H9 (cell line): ENCODE results near the gene CDKAL1. TPM values are rescaled to one million over a fixed set of nuclear protein-coding genes. Genes with fewer than 3 reads are reported as not detected.

Experiments used
- DNase-seq: peaks from one replicate; pipeline ENCODE4 v3.0.0-alpha.2; 2017
- H2AFZ ChIP-seq: one replicate; pipeline ENCODE4 v1.6.1; 2013; ENCODE audit warnings: mild to moderate bottlenecking, low read length, control low read depth, moderate library complexity
- H2AK5ac ChIP-seq: 2 replicates; pipeline ENCODE4 v1.6.1; 2013; ENCODE audit warnings: low read length, control low read depth, mixed read lengths; ENCODE audit not compliant: insufficient read length
- H2BK120ac ChIP-seq: one replicate; pipeline ENCODE4 v1.6.1; 2013; ENCODE audit warnings: low read depth, mild to moderate bottlenecking, low read length, control low read depth, inconsistent platforms; ENCODE audit not compliant: poor library complexity, severe bottlenecking
- H2BK12ac ChIP-seq: 2 replicates; pipeline ENCODE4 v1.6.1; 2013; ENCODE audit warnings: low read length, control low read depth, mixed read lengths, low read depth; ENCODE audit not compliant: insufficient read length
- H2BK15ac ChIP-seq: 2 replicates; pipeline ENCODE4 v1.6.1; 2013; ENCODE audit warnings: low read depth, low read length, control low read depth
- H2BK20ac ChIP-seq: one replicate; pipeline ENCODE4 v1.6.1; 2013; ENCODE audit warnings: low read depth, mild to moderate bottlenecking, low read length, control low read depth, inconsistent platforms; ENCODE audit not compliant: poor library complexity, severe bottlenecking
- H2BK5ac ChIP-seq: 2 replicates; pipeline ENCODE4 v1.6.1; 2013; ENCODE audit warnings: low read length, control low read depth, mixed read lengths; ENCODE audit not compliant: insufficient read length
- H3K14ac ChIP-seq: 2 replicates; pipeline ENCODE4 v1.6.1; 2013; ENCODE audit warnings: low read length, control low read depth; ENCODE audit not compliant: insufficient read depth
- H3K18ac ChIP-seq: 2 replicates; pipeline ENCODE4 v1.6.1; 2013; ENCODE audit warnings: low read depth, mild to moderate bottlenecking, mixed read lengths, low read length, control low read depth; ENCODE audit not compliant: insufficient read length
- H3K23ac ChIP-seq: 2 replicates; pipeline ENCODE4 v1.6.1; 2013; ENCODE audit warnings: low read length, control low read depth, mixed read lengths, low read depth; ENCODE audit not compliant: insufficient read length
- H3K23me2 ChIP-seq: 2 replicates; pipeline ENCODE4 v1.6.1; 2013; ENCODE audit warnings: low read depth, mild to moderate bottlenecking, mixed read lengths, low read length, control low read depth; ENCODE audit not compliant: insufficient read length, poor library complexity, severe bottlenecking
- H3K27ac ChIP-seq: 2 replicates; pipeline ENCODE4 v1.5.1; 2013; ENCODE audit warnings: low read length, control low read depth, mixed read lengths, low read depth; ENCODE audit not compliant: insufficient read length
- H3K27me3 ChIP-seq: 2 replicates; pipeline ENCODE4 v1.6.1; 2013; ENCODE audit warnings: low read length, control low read depth, inconsistent platforms; ENCODE audit not compliant: insufficient read depth
- H3K4ac ChIP-seq: 2 replicates; pipeline ENCODE4 v1.6.1; 2013; ENCODE audit warnings: low read depth, mild to moderate bottlenecking, control low read depth, inconsistent platforms, low read length, moderate library complexity
- H3K4me1 ChIP-seq: 2 replicates; pipeline ENCODE4 v1.6.1; 2013; ENCODE audit warnings: low read length, control low read depth, inconsistent platforms; ENCODE audit not compliant: insufficient read depth
- H3K4me2 ChIP-seq: 2 replicates; pipeline ENCODE4 v1.6.1; 2013; ENCODE audit warnings: low read length, control low read depth, mixed read lengths; ENCODE audit not compliant: insufficient read length, insufficient read depth
- H3K56ac ChIP-seq: 2 replicates; pipeline ENCODE4 v1.6.1; 2013; ENCODE audit warnings: low read depth, mild to moderate bottlenecking, mixed read lengths, low read length, control low read depth; ENCODE audit not compliant: insufficient read length
- H3K79me1 ChIP-seq: 2 replicates; pipeline ENCODE4 v1.6.1; 2013; ENCODE audit warnings: low read depth, mild to moderate bottlenecking, moderate library complexity, low read length, control low read depth, inconsistent platforms; ENCODE audit not compliant: insufficient read depth, poor library complexity, severe bottlenecking
- H3K79me2 ChIP-seq: 2 replicates; pipeline ENCODE4 v1.6.1; 2013; ENCODE audit warnings: low read length, control low read depth, inconsistent platforms; ENCODE audit not compliant: insufficient read depth
- H3K9ac ChIP-seq: 2 replicates; pipeline ENCODE4 v1.6.1; 2013; ENCODE audit warnings: low read length, control low read depth, mixed read lengths; ENCODE audit not compliant: insufficient read length; ENCODE audit errors: extremely low read depth
- H3K9me3 ChIP-seq: one replicate; pipeline ENCODE4 v1.6.1; 2013; ENCODE audit warnings: low read depth, low read length, inconsistent platforms; ENCODE audit not compliant: control insufficient read depth
- H3T11ph ChIP-seq: one replicate; pipeline ENCODE4 v1.6.1; 2013; ENCODE audit warnings: mild to moderate bottlenecking, low read length, control low read depth, inconsistent platforms
- H4K20me1 ChIP-seq: one replicate; pipeline ENCODE4 v1.6.1; 2013; ENCODE audit not compliant: control insufficient read depth, insufficient read length, insufficient read depth
- H4K5ac ChIP-seq: 2 replicates; pipeline ENCODE4 v1.6.1; 2013; ENCODE audit warnings: low read depth, mild to moderate bottlenecking, mixed read lengths, low read length, control low read depth; ENCODE audit not compliant: insufficient read length
- H4K8ac ChIP-seq: replicated peaks from 2 replicates; pipeline ENCODE4 v1.6.1; 2013; ENCODE audit warnings: low read length, control low read depth, mixed read lengths, low read depth; ENCODE audit not compliant: insufficient read length
- H4K91ac ChIP-seq: 2 replicates; pipeline ENCODE4 v1.6.1; 2013; ENCODE audit warnings: low read depth, mild to moderate bottlenecking, moderate library complexity, mixed read lengths, low read length, control low read depth; ENCODE audit not compliant: insufficient read length
- H3K27ac Mint-ChIP-seq, 3 experiments: 2 replicates in 2 of 3; 3 replicates in 1 of 3; pipeline ENCODE4 v1.8.0; 2020 to 2021; ENCODE audit warnings: mixed read lengths in 3 of 3, mild to moderate bottlenecking in 1 of 3, moderate library complexity in 1 of 3
- H3K27me3 Mint-ChIP-seq: 2 replicates; pipeline ENCODE4 v1.8.0; 2021; ENCODE audit warnings: low read depth, mild to moderate bottlenecking, moderate library complexity, mixed read lengths
- H3K36me3 Mint-ChIP-seq, 3 experiments: 2 replicates in 2 of 3; 3 replicates in 1 of 3; pipeline ENCODE4 v1.8.0; 2020 to 2021; ENCODE audit warnings: low read depth in 3 of 3, mixed read lengths in 3 of 3; ENCODE audit not compliant: insufficient read depth in 1 of 3
- H3K4me1 Mint-ChIP-seq, 2 experiments: 2 replicates each; pipeline ENCODE4 v1.8.0; 2020; ENCODE audit warnings: mixed read lengths in 2 of 2
- H3K4me3 Mint-ChIP-seq, 2 experiments: 2 replicates in 1 of 2; 3 replicates in 1 of 2; pipeline ENCODE4 v1.8.0; 2020 to 2021; ENCODE audit warnings: mild to moderate bottlenecking in 2 of 2, mixed read lengths in 2 of 2, moderate library complexity in 1 of 2
- H3K9me3 Mint-ChIP-seq, 2 experiments: 2 replicates in 1 of 2; 3 replicates in 1 of 2; pipeline ENCODE4 v1.8.0; 2020; ENCODE audit warnings: mild to moderate bottlenecking in 2 of 2, mixed read lengths in 2 of 2, moderate library complexity in 1 of 2
- CTCF ChIP-seq: fragments of 200-600 bp; sonication (generic); conservative IDR thresholded peaks from 3 replicates; pipeline ENCODE4 v1.8.0; 2021; ENCODE audit warnings: antibody characterized with exemption, mild to moderate bottlenecking
- WGBS: extraction: QIAGEN DNeasy Blood & Tissue Kit; methylation state at CpG from one replicate; pipeline ENCODE4 v1.1.7; 2013; ENCODE audit warnings: missing lambda C conversion rate, low lambda C conversion rate, mixed read lengths; ENCODE audit not compliant: insufficient read length; ENCODE audit errors: extremely low coverage; 5-methylcytosine and 5-hydroxymethylcytosine counted together
- total RNA-seq: library from RNA; stranded (reverse); gene quantifications from 2 replicates; pipeline ENCODE4 v1.2.1, GENCODE V29; 2021

CDKAL1 gene
- total RNA-seq, 1 experiment from 2014 or later: 23.0 TPM

GRCh38 chr6:20744911-20745557 lies 210.8 kb downstream of the CDKAL1 start:
- no peak overlapping the region for H3K9ac ChIP-seq
- H3K9me3 ChIP-seq: no peaks in the 10 kb centered on the region
- H2BK12ac ChIP-seq: no peak overlapping the region
- no peak overlapping the region for H4K8ac ChIP-seq
- no peaks in the 10 kb centered on the region for H3K79me1 ChIP-seq
- H3K56ac ChIP-seq: no peak overlapping the region
- no peak overlapping the region for H2AFZ ChIP-seq
- no peak for DNase-seq
- no peaks in the 10 kb centered on the region for H3K27me3 ChIP-seq
- no peak for TF ChIP-seq CTCF
- no peaks in the 10 kb centered on the region for H3K4me1 ChIP-seq
- peaks cover 0 to 11% (median 8%) of the 10 kb centered on the region in 3 experiments; a peak in 6 of 7 replicates for H3K36me3 Mint-ChIP-seq
- no peak overlapping the region for H2BK5ac ChIP-seq
- H3K18ac ChIP-seq: no peak overlapping the region
- H3K4me3 Mint-ChIP-seq: no peak overlapping the region
- H3K27me3 Mint-ChIP-seq: no peaks in the 10 kb centered on the region
- H3K23me2 ChIP-seq: no peaks in the 10 kb centered on the region
- no peak overlapping the region; a peak in 1 of 7 replicates for H3K27ac Mint-ChIP-seq
- H3K27ac ChIP-seq: no peak overlapping the region
- no peak overlapping the region for H3K14ac ChIP-seq
- H3K4me1 Mint-ChIP-seq: no peaks in the 10 kb centered on the region; a peak in 1 of 4 replicates
- H4K5ac ChIP-seq: no peak overlapping the region
- no peak overlapping the region for H3K4ac ChIP-seq
- peaks cover 0 to 1% of the 10 kb centered on the region in 2 experiments; a peak in 1 of 5 replicates for H3K9me3 Mint-ChIP-seq
- H2BK15ac ChIP-seq: no peak overlapping the region
- H2BK20ac ChIP-seq: no peak overlapping the region
- H4K91ac ChIP-seq: no peak overlapping the region
- no peaks in the 10 kb centered on the region for H4K20me1 ChIP-seq
- no peak overlapping the region for H3K23ac ChIP-seq
- no peak overlapping the region for H2AK5ac ChIP-seq
- H3K4me2 ChIP-seq: no peak overlapping the region
- H3K79me2 ChIP-seq: no peaks in the 10 kb centered on the region
- no CpG with 5 or more reads among the region's 9 CpGs for WGBS
- no peak overlapping the region for H3T11ph ChIP-seq
- no peak overlapping the region for H2BK120ac ChIP-seq
